SU-DHL-6 (cell line): ENCODE results near the gene ATAD1.

Source experiments
- H2AFZ ChIP-seq: fragments of 200-600 bp; sonication (generic); 2 replicates; pipeline ENCODE4 v1.6.1; 2014; ENCODE audit warnings: low read depth, mild to moderate bottlenecking, moderate library complexity, mixed read lengths, antibody characterized with exemption, low read length; ENCODE audit not compliant: severe bottlenecking
- H3F3A ChIP-seq: fragments of 200-600 bp; shearing (Covaris generic); 2 replicates; pipeline ENCODE4 v1.6.0; 2016; ENCODE audit warnings: antibody characterized with exemption, mild to moderate bottlenecking; ENCODE audit not compliant: insufficient read depth
- H3K27ac ChIP-seq: fragments of 200-600 bp; sonication (generic); 2 replicates; pipeline ENCODE4 v1.5.1; 2016; ENCODE audit warnings: low read depth, mild to moderate bottlenecking, low read length, moderate library complexity, mixed read lengths
- H3K27me3 ChIP-seq: fragments of 200-600 bp; sonication (generic), shearing (Covaris generic); 2 replicates; pipeline ENCODE4 v1.6.0; 2014; ENCODE audit warnings: mild to moderate bottlenecking, low read length
- H3K36me3 ChIP-seq: fragments of 200-600 bp; sonication (generic); 2 replicates; pipeline ENCODE4 v1.6.1; 2014; ENCODE audit warnings: mild to moderate bottlenecking, low read length, mixed read lengths
- H3K4me2 ChIP-seq: fragments of 300-600, 200-600 bp; shearing (Covaris generic), sonication (generic); 2 replicates; pipeline ENCODE4 v1.6.0; 2014; ENCODE audit warnings: low read length, low read depth, mild to moderate bottlenecking; ENCODE audit not compliant: poor library complexity, severe bottlenecking
- H3K4me3 ChIP-seq: fragments of 200-600 bp; sonication (generic); 2 replicates; pipeline ENCODE4 v1.5.1; 2014; ENCODE audit warnings: antibody characterized with exemption, low read length, mild to moderate bottlenecking, mixed read lengths; ENCODE audit not compliant: insufficient read depth, poor library complexity, severe bottlenecking
- H3K79me2 ChIP-seq: fragments of 200-600 bp; sonication (generic); 2 replicates; pipeline ENCODE4 v1.6.1; 2014; ENCODE audit warnings: mild to moderate bottlenecking, low read length, moderate library complexity; ENCODE audit not compliant: insufficient read depth
- H3K9ac ChIP-seq: fragments of 200-600 bp; sonication (generic); 2 replicates; pipeline ENCODE4 v1.7.0; 2014; ENCODE audit warnings: mild to moderate bottlenecking, low read length
- H3K9me2 ChIP-seq: fragments of 200-600 bp; sonication (generic); replicated peaks from 2 replicates; pipeline ENCODE4 v1.6.1; 2014; ENCODE audit warnings: low read length; ENCODE audit not compliant: insufficient read depth
- H3K9me3 ChIP-seq: fragments of 200-600 bp; sonication (generic); 2 replicates; pipeline ENCODE4 v1.6.1; 2014; ENCODE audit warnings: low read length, mixed read lengths; ENCODE audit not compliant: insufficient read depth
- H4K20me1 ChIP-seq: fragments of 200-600 bp; sonication (generic); 2 replicates; pipeline ENCODE4 v1.6.1; 2014; ENCODE audit warnings: low read depth, mild to moderate bottlenecking, antibody characterized with exemption, low read length, moderate library complexity, mixed read lengths
- CTCF ChIP-seq: fragments of 200-600 bp; sonication (generic); IDR thresholded peaks from one replicate; pipeline ENCODE4 v1.5.1; 2017; ENCODE audit warnings: antibody characterized with exemption, mild to moderate bottlenecking, low read length, moderate library complexity; ENCODE audit not compliant: insufficient read depth, poor library complexity, severe bottlenecking
- EZH2phosphoT487 ChIP-seq: fragments of 200-600 bp; sonication (generic), shearing (Covaris generic); conservative IDR thresholded peaks from 2 replicates; pipeline ENCODE4 v1.6.1; 2018; ENCODE audit warnings: mild to moderate bottlenecking, antibody characterized with exemption, low read length, moderate library complexity, mixed read lengths

The ATAD1 gene

GRCh38 chr10:87724789-87725188 is 93.2 kb downstream of the ATAD1 start:
- H3K4me2 ChIP-seq, result no peak overlapping the region
- TF ChIP-seq CTCF, result no peak
- no peak for TF ChIP-seq EZH2phosphoT487
- H3K9ac ChIP-seq, result no peak overlapping the region
- H3K9me2 ChIP-seq, result no peaks in the 10 kb centered on the region
- H3K36me3 ChIP-seq, result no peaks in the 10 kb centered on the region
- H3K9me3 ChIP-seq, result no peaks in the 10 kb centered on the region
- no peak overlapping the region for H3K27ac ChIP-seq
- H3K27me3 ChIP-seq, result no peaks in the 10 kb centered on the region
- H2AFZ ChIP-seq, result no peak overlapping the region
- no peaks in the 10 kb centered on the region for H3K79me2 ChIP-seq
- no peak overlapping the region for H3K4me3 ChIP-seq
- no peaks in the 10 kb centered on the region for H3F3A ChIP-seq
- no peaks in the 10 kb centered on the region for H4K20me1 ChIP-seq

- H3F3A ChIP-seq, result no peaks in the 10 kb centered on the region
- H3K27me3 ChIP-seq, result no peaks in the 10 kb centered on the region
- H3K9me2 ChIP-seq, result no peaks in the 10 kb centered on the region
- H3K79me2 ChIP-seq, result no peaks in the 10 kb centered on the region
- H3K9me3 ChIP-seq, result no peaks in the 10 kb centered on the region
- H2AFZ ChIP-seq, result no peak overlapping the region
- H3K36me3 ChIP-seq, result no peaks in the 10 kb centered on the region
- no peak overlapping the region for H3K9ac ChIP-seq
- no peak overlapping the region for H3K4me2 ChIP-seq
- no peak overlapping the region for H3K27ac ChIP-seq
- TF ChIP-seq EZH2phosphoT487, result no peak
- TF ChIP-seq CTCF, result no peak
- no peaks in the 10 kb centered on the region for H4K20me1 ChIP-seq
- no peak overlapping the region for H3K4me3 ChIP-seq
Observed at GRCh38 chr10:87723500-87723899, 94.5 kb downstream of the ATAD1 start.

GRCh38 chr10:87722716-87723115 is 95.3 kb downstream of the ATAD1 start:
- H3K4me2 ChIP-seq, result no peak overlapping the region
- no peaks in the 10 kb centered on the region for H3K27me3 ChIP-seq
- H3K9me3 ChIP-seq, result no peaks in the 10 kb centered on the region
- H3K9ac ChIP-seq, result no peak overlapping the region
- H4K20me1 ChIP-seq, result no peaks in the 10 kb centered on the region
- no peaks in the 10 kb centered on the region for H3K79me2 ChIP-seq
- H3K9me2 ChIP-seq, result no peaks in the 10 kb centered on the region
- no peaks in the 10 kb centered on the region for H3K36me3 ChIP-seq
- no peaks in the 10 kb centered on the region for H3F3A ChIP-seq
- H3K27ac ChIP-seq, result no peak overlapping the region
- no peak overlapping the region for H2AFZ ChIP-seq
- TF ChIP-seq EZH2phosphoT487, result no peak
- TF ChIP-seq CTCF, result no peak
- no peak overlapping the region for H3K4me3 ChIP-seq
